Measurements from ENCODE around the gene VN1R5. TPM values are rescaled to one million over a fixed set of nuclear protein-coding genes. Genes with fewer than 3 reads are reported as not detected.
A peak's percentile ranks its signal among the peaks of the same experiment; 100 is the strongest.
"Not testable (repeated sequence)": the region's sequence is repeated elsewhere in the genome, so short reads cannot be mapped to it uniquely, and the experiment has no call there.

VN1R5 gene
- polyA plus RNA-seq (2012; ENCODE audit: insufficient read depth, insufficient read length, low read depth) = not detected

DNA sequence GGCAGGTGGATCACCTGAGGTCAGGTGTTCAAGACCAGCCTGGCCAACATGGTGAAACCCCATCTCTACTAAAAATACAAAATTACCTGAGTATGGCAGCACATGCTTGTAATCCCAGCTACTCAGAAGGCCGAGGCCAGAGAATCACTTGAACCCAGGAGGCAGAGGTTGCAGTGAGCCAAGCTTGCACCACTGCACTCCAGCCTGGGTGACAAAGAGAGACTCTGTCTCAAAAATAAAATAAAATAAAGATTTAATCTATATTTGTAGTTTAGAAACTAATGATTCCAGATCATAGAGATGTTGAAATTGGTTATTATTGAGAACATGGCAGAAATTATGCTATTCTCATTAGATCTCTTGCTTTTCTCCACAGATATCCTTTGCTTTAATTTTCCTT is at the start of gene VN1R5:
TSS of gene VN1R5 (plus strand) at position 301 of the 400 bp plus-strand sequence.
- DNase-seq; H3K36me3 ChIP-seq; H3K27me3 ChIP-seq; H3K9me3 ChIP-seq; H3K4me1 ChIP-seq; H3K4me3 ChIP-seq (ENCODE audit: low read depth, low read length): not testable (repeated sequence)

DNA sequence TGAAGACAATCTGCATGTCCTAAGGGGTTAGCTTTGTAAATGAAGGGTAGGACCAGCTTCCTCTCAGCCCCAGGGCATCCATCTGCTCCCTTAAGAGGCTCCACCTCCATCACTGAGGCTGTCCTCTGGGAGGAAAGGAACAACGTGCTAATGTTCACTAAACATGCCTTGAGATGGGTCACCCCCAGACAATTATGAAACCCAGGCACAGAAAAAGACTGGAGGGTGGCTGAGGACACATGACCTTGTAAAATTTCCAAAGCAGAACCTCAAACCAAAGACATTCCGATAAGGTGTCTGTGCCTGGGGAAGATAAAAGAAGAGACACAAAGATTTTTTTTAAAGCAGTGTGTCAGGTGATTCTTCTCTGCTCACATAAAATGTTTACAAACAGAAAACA is 46.5 kb upstream of the VN1R5 start:
- Histone ChIP-seq H3K36me3 (no peaks in the 10 kb centered on the region; the same call in 1 of the 2 replicates), H3K4me1 (no peaks in the 10 kb centered on the region), H3K27me3 (no peaks in the 10 kb centered on the region; the same call in 1 of the 2 replicates), H3K9me3 (no peaks in the 10 kb centered on the region), H3K4me3 (ENCODE audit: low read depth, low read length) (peak overlapping the region; percentile 82)
- DNase-seq = peak; percentile 28
- TF ChIP-seq, protein P1, sequence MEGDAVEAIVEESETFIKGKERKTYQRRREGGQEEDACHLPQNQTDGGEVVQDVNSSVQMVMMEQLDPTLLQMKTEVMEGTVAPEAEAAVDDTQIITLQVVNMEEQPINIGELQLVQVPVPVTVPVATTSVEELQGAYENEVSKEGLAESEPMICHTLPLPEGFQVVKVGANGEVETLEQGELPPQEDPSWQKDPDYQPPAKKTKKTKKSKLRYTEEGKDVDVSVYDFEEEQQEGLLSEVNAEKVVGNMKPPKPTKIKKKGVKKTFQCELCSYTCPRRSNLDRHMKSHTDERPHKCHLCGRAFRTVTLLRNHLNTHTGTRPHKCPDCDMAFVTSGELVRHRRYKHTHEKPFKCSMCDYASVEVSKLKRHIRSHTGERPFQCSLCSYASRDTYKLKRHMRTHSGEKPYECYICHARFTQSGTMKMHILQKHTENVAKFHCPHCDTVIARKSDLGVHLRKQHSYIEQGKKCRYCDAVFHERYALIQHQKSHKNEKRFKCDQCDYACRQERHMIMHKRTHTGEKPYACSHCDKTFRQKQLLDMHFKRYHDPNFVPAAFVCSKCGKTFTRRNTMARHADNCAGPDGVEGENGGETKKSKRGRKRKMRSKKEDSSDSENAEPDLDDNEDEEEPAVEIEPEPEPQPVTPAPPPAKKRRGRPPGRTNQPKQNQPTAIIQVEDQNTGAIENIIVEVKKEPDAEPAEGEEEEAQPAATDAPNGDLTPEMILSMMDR (IDR thresholded peaks at IDR 0.05; ENCODE audit: low read depth, low read length) = no peak

DNA sequence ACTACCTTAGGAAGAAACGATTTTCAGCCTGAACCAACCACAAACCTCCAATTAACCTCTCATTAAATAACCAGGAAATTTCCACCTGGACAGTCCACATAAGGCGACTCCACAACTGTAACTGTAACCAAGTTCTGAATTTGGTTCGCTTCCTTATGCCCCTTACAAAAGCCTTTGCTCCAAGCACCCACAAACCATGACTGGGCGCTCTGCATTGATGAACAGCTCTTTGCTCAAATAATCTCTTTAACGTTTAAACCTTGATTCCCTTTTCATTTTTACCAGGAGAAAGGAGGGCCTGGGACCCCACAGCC is 45.9 kb upstream of the VN1R5 start:
- no peak for DNase-seq
- TF ChIP-seq, protein P1 (IDR thresholded peaks at IDR 0.05; ENCODE audit: low read depth, low read length) = no peak
- Histone ChIP-seq H3K4me1 (no peaks in the 10 kb centered on the region), H3K4me3 (ENCODE audit: low read depth, low read length) (peak overlapping the region; percentile 82), H3K27me3 (no peaks in the 10 kb centered on the region; the same call in 1 of the 2 replicates), H3K36me3 (no peaks in the 10 kb centered on the region), H3K9me3 (no peaks in the 10 kb centered on the region)

DNA sequence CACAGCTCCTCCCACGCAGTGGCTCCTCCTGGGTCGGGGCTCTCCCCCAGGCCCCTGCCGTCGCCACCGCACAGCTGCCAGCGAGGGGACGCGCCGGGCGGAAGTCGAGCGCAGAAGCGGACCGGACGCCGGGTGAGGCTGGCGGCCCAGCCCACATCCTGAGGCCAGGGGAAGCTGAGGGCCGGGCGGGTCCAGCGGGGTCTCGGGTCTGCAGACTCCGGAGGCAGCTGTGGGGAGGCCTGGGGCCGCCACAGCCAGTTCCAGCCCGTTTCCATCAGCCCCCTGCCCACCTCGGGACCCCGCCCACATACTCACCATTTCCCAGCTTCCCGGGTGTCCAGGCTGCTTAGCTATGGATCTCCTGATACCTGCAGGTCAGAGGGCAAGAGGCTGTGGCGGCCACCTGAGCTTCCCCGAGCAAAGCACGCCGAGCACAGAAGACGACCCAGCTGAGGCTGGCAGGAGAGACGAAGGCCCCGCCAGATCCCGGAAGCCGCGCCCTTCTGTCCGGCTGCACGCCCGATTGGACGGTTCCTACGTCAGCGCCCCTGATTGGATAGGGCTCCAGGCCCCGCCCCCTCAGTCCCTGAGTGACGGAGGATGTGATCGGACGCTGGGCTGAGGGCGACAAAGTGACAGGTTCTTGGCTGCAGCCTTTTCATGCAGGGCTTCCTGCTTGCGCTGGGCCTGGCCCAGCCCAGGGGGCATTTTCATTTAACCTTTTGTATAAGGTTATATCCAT is 45.3 kb upstream of the VN1R5 start:
- DNase-seq = peak; percentile 99
- no peaks in the 10 kb centered on the region for H3K4me1 ChIP-seq
- peak overlapping the region; percentile 82 for H3K4me3 ChIP-seq (ENCODE audit: low read depth, low read length)
- H3K9me3 ChIP-seq = no peaks in the 10 kb centered on the region
- no peaks in the 10 kb centered on the region; the same call in 1 of the 2 replicates for H3K27me3 ChIP-seq
- TF ChIP-seq, protein P1 (IDR thresholded peaks at IDR 0.05; ENCODE audit: low read depth, low read length) = no peak
- H3K36me3 ChIP-seq = no peaks in the 10 kb centered on the region

- TF ChIP-seq, protein P1 (IDR thresholded peaks at IDR 0.05; ENCODE audit: low read depth, low read length) = no peak
- Histone ChIP-seq H3K9me3 (no peaks in the 10 kb centered on the region), H3K4me3 (ENCODE audit: low read depth, low read length) (no peak overlapping the region), H3K4me1 (no peaks in the 10 kb centered on the region), H3K36me3 (no peaks in the 10 kb centered on the region), H3K27me3 (peaks cover 6% of the 10 kb centered on the region)
- DNase-seq = no peak
Measured at GRCh38 chr1:247211339-247211738, 44.5 kb upstream of the VN1R5 start.

- Histone ChIP-seq H3K36me3 (no peaks in the 10 kb centered on the region), H3K9me3 (no peaks in the 10 kb centered on the region), H3K27me3 (peaks cover 9% of the 10 kb centered on the region), H3K4me1 (no peaks in the 10 kb centered on the region), H3K4me3 (ENCODE audit: low read depth, low read length) (no peak overlapping the region)
- DNase-seq = no peak
- TF ChIP-seq, protein P1 (IDR thresholded peaks at IDR 0.05; ENCODE audit: low read depth, low read length) = no peak
Measured at GRCh38 chr1:247212012-247212411, 43.9 kb upstream of the VN1R5 start.
